Stimulated activated CD8-positive, alpha-beta memory T cell treated with anti-CD3 and anti-CD28 coated beads, Interleukin-12 subunit alpha, Interleukin-12 subunit beta, amount 100 ng/mL, for 24 hours (primary cell): ENCODE measurements around the gene EDEM3.

ENCODE experiments used
- DNase-seq: peaks from one replicate; pipeline ENCODE4 v3.0.0-alpha.2; 2020; ENCODE audit errors: extremely low read depth

The EDEM3 gene

GRCh38 chr1:184672013-184672726, 82.5 kb downstream of the EDEM3 start:
- no peak for DNase-seq

GRCh38 chr1:184669391-184669790, 85.3 kb downstream of the EDEM3 start:
- no peak for DNase-seq

- no peak for DNase-seq
Observed at GRCh38 chr1:184665360-184665759, 89.3 kb downstream of the EDEM3 start.

GRCh38 chr1:184664661-184665060, 90.0 kb downstream of the EDEM3 start:
- no peak for DNase-seq

- peak; percentile 5 for DNase-seq
Observed at GRCh38 chr1:184664042-184664660, 90.5 kb downstream of the EDEM3 start.

- DNase-seq, result no peak
Observed at GRCh38 chr1:184661801-184662200, 92.9 kb downstream of the EDEM3 start.

- no peak for DNase-seq
Observed at GRCh38 chr1:184660462-184661191, 94.0 kb downstream of the EDEM3 start.

GRCh38 chr1:184658055-184658454, 96.6 kb downstream of the EDEM3 start:
- DNase-seq, result no peak

GRCh38 chr1:184656221-184656620, 98.4 kb downstream of the EDEM3 start:
- no peak for DNase-seq

GRCh38 chr1:184655185-184655584, 99.5 kb downstream of the EDEM3 start:
- no peak for DNase-seq

- no peak for DNase-seq
Observed at GRCh38 chr1:184650177-184650866, 104.3 kb downstream of the EDEM3 start.

GRCh38 chr1:184649451-184649888, 105.2 kb downstream of the EDEM3 start:
- DNase-seq, result no peak

GRCh38 chr1:184648856-184649201, 105.8 kb downstream of the EDEM3 start:
- DNase-seq, result no peak

- no peak for DNase-seq
Observed at GRCh38 chr1:184648160-184648855, 106.3 kb downstream of the EDEM3 start.

GRCh38 chr1:184647471-184647870, 107.2 kb downstream of the EDEM3 start:
- no peak for DNase-seq

- DNase-seq, result no peak
Observed at GRCh38 chr1:184646824-184647223, 107.8 kb downstream of the EDEM3 start.

- no peak for DNase-seq
Observed at GRCh38 chr1:184646178-184646701, 108.4 kb downstream of the EDEM3 start.

GRCh38 chr1:184644771-184645170, 109.9 kb downstream of the EDEM3 start:
- DNase-seq, result no peak

GRCh38 chr1:184643661-184644060, 111.0 kb downstream of the EDEM3 start:
- DNase-seq, result no peak

GRCh38 chr1:184641894-184642293, 112.8 kb downstream of the EDEM3 start:
- no peak for DNase-seq

- no peak for DNase-seq
Observed at GRCh38 chr1:184640505-184640904, 114.2 kb downstream of the EDEM3 start.
